Gastroesophageal sphincter (tissue), 4 donors: ENCODE measurements around the gene NT5M. TPM values are rescaled to one million over a fixed set of nuclear protein-coding genes. Genes with fewer than 3 reads are reported as not detected.

ENCODE experiments used
- ATAC-seq: fragments of 150-250 bp; one replicate; pipeline ENCODE4 v1.9.1; 2016; ENCODE audit warnings: mild to moderate bottlenecking, moderate library complexity
- H3K27ac ChIP-seq, 4 donors: fragments of 200-600 bp; sonication (generic) in 3 of 4; 1 replicate in 3 of 4; 2 replicates in 1 of 4; pipeline ENCODE4 v1.5.1; 2016 to 2019
- H3K27me3 ChIP-seq: fragments of 200-600 bp; sonication (generic); one replicate; pipeline ENCODE4 v1.5.1; 2019
- H3K36me3 ChIP-seq, 2 donors: fragments of 200-600 bp; sonication (generic); one replicate each; pipeline ENCODE4 v1.5.1; 2019; ENCODE audit warnings: control low read depth in 1 of 2
- H3K4me1 ChIP-seq, 3 donors: fragments of 200-600 bp; sonication (generic); 1 replicate in 2 of 3; 2 replicates in 1 of 3; pipeline ENCODE4 v1.5.1; 2016 to 2019; ENCODE audit warnings: control low read depth in 2 of 3
- H3K4me3 ChIP-seq, 2 donors: fragments of 200-600 bp; sonication (generic); one replicate each; pipeline ENCODE4 v1.5.1; 2019; ENCODE audit warnings: mild to moderate bottlenecking in 1 of 2, moderate library complexity in 1 of 2
- H3K9me3 ChIP-seq, 3 donors: fragments of 200-600 bp; sonication (generic); one replicate each; pipeline ENCODE4 v1.5.1; 2017 to 2019; ENCODE audit warnings: control low read depth in 2 of 3
- CTCF ChIP-seq, 4 experiments: fragments of 200-600 bp in 2 of 4; fragments of 450-650 bp in 2 of 4; sonication (generic) in 1 of 4; IDR thresholded peaks; one replicate each; pipeline ENCODE4 v1.5.1; 2017 to 2019; ENCODE audit warnings: antibody characterized with exemption in 4 of 4, mild to moderate bottlenecking in 2 of 4, moderate library complexity in 2 of 4
- EP300 ChIP-seq: sonication (generic); formaldehyde crosslinking; IDR thresholded peaks from one replicate; pipeline ENCODE4 v1.6.1; 2017; ENCODE audit warnings: antibody characterized with exemption, mild to moderate bottlenecking
- POLR2A ChIP-seq, 2 donors: fragments of 450-650 bp; IDR thresholded peaks; one replicate each; pipeline ENCODE4 v1.6.1; 2017; ENCODE audit warnings: antibody characterized with exemption in 2 of 2, mild to moderate bottlenecking in 2 of 2, moderate library complexity in 1 of 2
- POLR2AphosphoS5 ChIP-seq: sonication (generic); formaldehyde crosslinking; IDR thresholded peaks from one replicate; pipeline ENCODE4 v1.6.1; 2017; ENCODE audit warnings: antibody characterized with exemption
- WGBS, 2 donors: methylation state at CpG; one replicate each; pipeline ENCODE4 v1.1.5; 2018; ENCODE audit warnings: low coverage in 1 of 2; 5-methylcytosine and 5-hydroxymethylcytosine counted together
- total RNA-seq, 4 donors: library from RNA; depleted of rRNA; stranded (reverse); fragments of >200 nt; gene quantifications; one replicate each; pipeline ENCODE4 v1.1.0, GENCODE V29; 2016

Gene NT5M
- total RNA-seq, 4 donors from 2014 or later: 2.3 to 9.0 (median 4.5) TPM

- Histone ChIP-seq H3K27ac (peak overlapping the region in 1 of 4 donors; percentile 94), H3K9me3 (no peaks in the 10 kb centered on the region), H3K36me3 (peaks cover 0 to 19% of the 10 kb centered on the region in 2 donors), H3K27me3 (no peaks in the 10 kb centered on the region), H3K4me3 (peak overlapping the region in 1 of 2 donors; percentile 99), H3K4me1 (peaks cover 0 to 51% (median 12%) of the 10 kb centered on the region in 3 donors)
- ATAC-seq: no peak
- 25 to 70% methylated on average over 1 to 4 of the region's 4 CpGs for WGBS, 2 donors
- no peak for TF ChIP-seq EP300
- TF ChIP-seq POLR2AphosphoS5: no peak
- no peak for TF ChIP-seq CTCF (IDR thresholded peaks at IDR 0.05)
- TF ChIP-seq POLR2A (IDR thresholded peaks at IDR 0.05): no peak
Measured at GRCh38 chr17:17279316-17279715, 23.9 kb upstream of the NT5M start.

- no peaks in the 10 kb centered on the region for H3K27me3 ChIP-seq
- 0% methylated on average over 2 to 19 of the region's 80 CpGs for WGBS, 2 donors
Measured at GRCh38 chr17:17280613-17281549, 22.3 kb upstream of the NT5M start, which contains the start of gene COPS3. Gene COPS3 (minus strand): TSS chr17:17281246. CDS start chr17:17281186, 60 bp downstream.

GRCh38 chr17:17285951-17286350 lies 17.2 kb upstream of the NT5M start:
- peaks cover 0 to 7% (median 0%) of the 10 kb centered on the region in 3 donors for H3K4me1 ChIP-seq
- no peaks in the 10 kb centered on the region for H3K36me3 ChIP-seq
- TF ChIP-seq CTCF (IDR thresholded peaks at IDR 0.05): no peak
- TF ChIP-seq POLR2AphosphoS5: no peak
- TF ChIP-seq EP300: no peak
- TF ChIP-seq POLR2A (IDR thresholded peaks at IDR 0.05): no peak
- H3K4me3 ChIP-seq: no peak overlapping the region
- no peak overlapping the region for H3K27ac ChIP-seq
- 83 to 92% methylated on average over 2 to 5 of the region's 5 CpGs for WGBS, 2 donors
- no peak for ATAC-seq
- no peaks in the 10 kb centered on the region for H3K27me3 ChIP-seq
- H3K9me3 ChIP-seq: no peaks in the 10 kb centered on the region

More at GRCh38 chr17:17280613-17281549, 22.3 kb upstream of the NT5M start, which contains the start of gene COPS3:
- ATAC-seq: peak; percentile 97
- TF ChIP-seq POLR2A (IDR thresholded peaks at IDR 0.05) (peak; percentile 72 to 73), POLR2AphosphoS5 (peak; percentile 88), EP300 (no peak), CTCF (IDR thresholded peaks at IDR 0.05) (peak in 1 of 4 experiments; percentile 5)
- H3K4me3 ChIP-seq: peak within 1 kb of the TSS; percentile 62 to 99
- H3K36me3 ChIP-seq: peaks cover 0 to 4% of the 10 kb centered on the region in 2 donors
- H3K27ac ChIP-seq: peak within 1 kb of the TSS; percentile 84 to 99 (median 96)
- H3K4me1 ChIP-seq: peaks cover 0 to 51% (median 12%) of the 10 kb centered on the region in 3 donors
- no peaks in the 10 kb centered on the region for H3K9me3 ChIP-seq

- no peak overlapping the region for H3K27ac ChIP-seq
- H3K9me3 ChIP-seq: no peaks in the 10 kb centered on the region
- H3K4me1 ChIP-seq: no peaks in the 10 kb centered on the region
- TF ChIP-seq POLR2A (IDR thresholded peaks at IDR 0.05) (no peak), CTCF (IDR thresholded peaks at IDR 0.05) (no peak), POLR2AphosphoS5 (no peak), EP300 (no peak)
- H3K36me3 ChIP-seq: no peaks in the 10 kb centered on the region
- no peaks in the 10 kb centered on the region for H3K27me3 ChIP-seq
- 67 to 77% methylated on average over 1 to 2 of the region's 4 CpGs for WGBS, 2 donors
- no peak for ATAC-seq
- H3K4me3 ChIP-seq: no peak overlapping the region
Measured at GRCh38 chr17:17289086-17289485, 14.1 kb upstream of the NT5M start.
